Measurements from ENCODE around the gene ALDH1A3.
A peak's percentile ranks its signal among the peaks of the same experiment; 100 is the strongest.

GRCh38 chr15:100879061-100879463 is 569 bp upstream of the ALDH1A3 start:
- TF ChIP-seq, protein P1, sequence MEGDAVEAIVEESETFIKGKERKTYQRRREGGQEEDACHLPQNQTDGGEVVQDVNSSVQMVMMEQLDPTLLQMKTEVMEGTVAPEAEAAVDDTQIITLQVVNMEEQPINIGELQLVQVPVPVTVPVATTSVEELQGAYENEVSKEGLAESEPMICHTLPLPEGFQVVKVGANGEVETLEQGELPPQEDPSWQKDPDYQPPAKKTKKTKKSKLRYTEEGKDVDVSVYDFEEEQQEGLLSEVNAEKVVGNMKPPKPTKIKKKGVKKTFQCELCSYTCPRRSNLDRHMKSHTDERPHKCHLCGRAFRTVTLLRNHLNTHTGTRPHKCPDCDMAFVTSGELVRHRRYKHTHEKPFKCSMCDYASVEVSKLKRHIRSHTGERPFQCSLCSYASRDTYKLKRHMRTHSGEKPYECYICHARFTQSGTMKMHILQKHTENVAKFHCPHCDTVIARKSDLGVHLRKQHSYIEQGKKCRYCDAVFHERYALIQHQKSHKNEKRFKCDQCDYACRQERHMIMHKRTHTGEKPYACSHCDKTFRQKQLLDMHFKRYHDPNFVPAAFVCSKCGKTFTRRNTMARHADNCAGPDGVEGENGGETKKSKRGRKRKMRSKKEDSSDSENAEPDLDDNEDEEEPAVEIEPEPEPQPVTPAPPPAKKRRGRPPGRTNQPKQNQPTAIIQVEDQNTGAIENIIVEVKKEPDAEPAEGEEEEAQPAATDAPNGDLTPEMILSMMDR (IDR thresholded peaks at IDR 0.05), result no peak
- no peak for TF ChIP-seq NFE2L1 (CRISPR knock-in tag; IDR thresholded peaks at IDR 0.05)
- no peak for TF ChIP-seq E2F1 (CRISPR knock-in tag; IDR thresholded peaks at IDR 0.05)
- no peak for TF ChIP-seq ZSCAN18 (CRISPR knock-in tag; IDR thresholded peaks at IDR 0.05)
- TF ChIP-seq NFYB (CRISPR knock-in tag; conservative IDR thresholded peaks at IDR 0.05; ENCODE audit: low read depth), result no peak
- 0 out of 2 replicates have a peak, but pooled peaks have one; percentile 34 for TF ChIP-seq KAT7 (CRISPR knock-in tag; IDR thresholded peaks at IDR 0.05; ENCODE audit: borderline replicate concordance)
- no peak for TF ChIP-seq OVOL2 (CRISPR knock-in tag; IDR thresholded peaks at IDR 0.05; ENCODE audit: borderline replicate concordance)
- TF ChIP-seq ATF3 (CRISPR knock-in tag; conservative IDR thresholded peaks at IDR 0.05), result no peak
- no peak for TF ChIP-seq MXD4 (CRISPR knock-in tag; IDR thresholded peaks at IDR 0.05; ENCODE audit: borderline replicate concordance)
- TF ChIP-seq, protein P2, sequence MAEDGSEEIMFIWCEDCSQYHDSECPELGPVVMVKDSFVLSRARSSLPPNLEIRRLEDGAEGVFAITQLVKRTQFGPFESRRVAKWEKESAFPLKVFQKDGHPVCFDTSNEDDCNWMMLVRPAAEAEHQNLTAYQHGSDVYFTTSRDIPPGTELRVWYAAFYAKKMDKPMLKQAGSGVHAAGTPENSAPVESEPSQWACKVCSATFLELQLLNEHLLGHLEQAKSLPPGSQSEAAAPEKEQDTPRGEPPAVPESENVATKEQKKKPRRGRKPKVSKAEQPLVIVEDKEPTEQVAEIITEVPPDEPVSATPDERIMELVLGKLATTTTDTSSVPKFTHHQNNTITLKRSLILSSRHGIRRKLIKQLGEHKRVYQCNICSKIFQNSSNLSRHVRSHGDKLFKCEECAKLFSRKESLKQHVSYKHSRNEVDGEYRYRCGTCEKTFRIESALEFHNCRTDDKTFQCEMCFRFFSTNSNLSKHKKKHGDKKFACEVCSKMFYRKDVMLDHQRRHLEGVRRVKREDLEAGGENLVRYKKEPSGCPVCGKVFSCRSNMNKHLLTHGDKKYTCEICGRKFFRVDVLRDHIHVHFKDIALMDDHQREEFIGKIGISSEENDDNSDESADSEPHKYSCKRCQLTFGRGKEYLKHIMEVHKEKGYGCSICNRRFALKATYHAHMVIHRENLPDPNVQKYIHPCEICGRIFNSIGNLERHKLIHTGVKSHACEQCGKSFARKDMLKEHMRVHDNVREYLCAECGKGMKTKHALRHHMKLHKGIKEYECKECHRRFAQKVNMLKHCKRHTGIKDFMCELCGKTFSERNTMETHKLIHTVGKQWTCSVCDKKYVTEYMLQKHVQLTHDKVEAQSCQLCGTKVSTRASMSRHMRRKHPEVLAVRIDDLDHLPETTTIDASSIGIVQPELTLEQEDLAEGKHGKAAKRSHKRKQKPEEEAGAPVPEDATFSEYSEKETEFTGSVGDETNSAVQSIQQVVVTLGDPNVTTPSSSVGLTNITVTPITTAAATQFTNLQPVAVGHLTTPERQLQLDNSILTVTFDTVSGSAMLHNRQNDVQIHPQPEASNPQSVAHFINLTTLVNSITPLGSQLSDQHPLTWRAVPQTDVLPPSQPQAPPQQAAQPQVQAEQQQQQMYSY (CRISPR knock-in tag; IDR thresholded peaks at IDR 0.05), result no peak
- no peak for TF ChIP-seq SP1 (CRISPR knock-in tag; conservative IDR thresholded peaks at IDR 0.05)
- TF ChIP-seq RELA (CRISPR knock-in tag; IDR thresholded peaks at IDR 0.05; ENCODE audit: borderline replicate concordance), result no peak
